Measurements from ENCODE around the gene DYNLT5.

DNA sequence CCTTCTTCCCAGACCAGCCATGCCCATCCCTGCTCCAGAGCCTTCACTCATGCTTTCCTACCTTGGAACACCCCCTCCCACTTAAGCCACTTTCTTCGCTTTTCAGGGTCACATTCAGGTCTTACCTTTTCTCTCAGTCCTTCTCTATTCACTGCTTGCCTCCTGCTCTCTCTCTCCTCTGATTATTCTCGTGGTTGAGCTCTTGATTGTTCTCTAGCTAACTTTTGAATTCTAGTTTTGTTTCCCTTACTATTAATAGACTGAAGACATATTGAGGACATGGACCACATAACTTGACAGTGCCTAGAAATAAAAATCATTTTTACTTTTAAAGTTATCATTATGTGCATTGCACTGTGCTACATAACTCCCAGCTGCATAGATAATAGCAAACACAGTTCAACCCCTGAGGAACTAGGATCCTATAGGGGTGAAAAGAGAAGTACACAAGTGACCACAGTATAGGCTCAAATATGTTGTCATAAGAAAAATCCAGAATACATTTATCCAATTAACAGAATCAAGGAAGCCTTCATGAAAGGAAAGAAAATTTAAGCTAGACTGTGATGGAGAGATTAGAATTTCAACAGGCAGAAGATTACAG is 27.3 kb downstream of the DYNLT5 start:
- TF ChIP-seq, protein P1, sequence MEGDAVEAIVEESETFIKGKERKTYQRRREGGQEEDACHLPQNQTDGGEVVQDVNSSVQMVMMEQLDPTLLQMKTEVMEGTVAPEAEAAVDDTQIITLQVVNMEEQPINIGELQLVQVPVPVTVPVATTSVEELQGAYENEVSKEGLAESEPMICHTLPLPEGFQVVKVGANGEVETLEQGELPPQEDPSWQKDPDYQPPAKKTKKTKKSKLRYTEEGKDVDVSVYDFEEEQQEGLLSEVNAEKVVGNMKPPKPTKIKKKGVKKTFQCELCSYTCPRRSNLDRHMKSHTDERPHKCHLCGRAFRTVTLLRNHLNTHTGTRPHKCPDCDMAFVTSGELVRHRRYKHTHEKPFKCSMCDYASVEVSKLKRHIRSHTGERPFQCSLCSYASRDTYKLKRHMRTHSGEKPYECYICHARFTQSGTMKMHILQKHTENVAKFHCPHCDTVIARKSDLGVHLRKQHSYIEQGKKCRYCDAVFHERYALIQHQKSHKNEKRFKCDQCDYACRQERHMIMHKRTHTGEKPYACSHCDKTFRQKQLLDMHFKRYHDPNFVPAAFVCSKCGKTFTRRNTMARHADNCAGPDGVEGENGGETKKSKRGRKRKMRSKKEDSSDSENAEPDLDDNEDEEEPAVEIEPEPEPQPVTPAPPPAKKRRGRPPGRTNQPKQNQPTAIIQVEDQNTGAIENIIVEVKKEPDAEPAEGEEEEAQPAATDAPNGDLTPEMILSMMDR (IDR thresholded peaks at IDR 0.05), result no peak
- TF ChIP-seq POLR2AphosphoS5 (IDR thresholded peaks at IDR 0.05) (no peak), POLR2A (IDR thresholded peaks at IDR 0.05) (no peak)
